Measurements from ENCODE around the gene STK10. TPM values are rescaled to one million over a fixed set of nuclear protein-coding genes. Genes with fewer than 3 reads are reported as not detected.

Gene STK10
- total RNA-seq, 4 donors from 2014 or later, result 5.4 to 18.3 (median 5.7) TPM

- Histone ChIP-seq H3K4me1 (peaks cover 19% of the 10 kb centered on the region in 2 donors), H3K9me3 (no peaks in the 10 kb centered on the region), H3K36me3 (no peaks in the 10 kb centered on the region), H3K27me3 (no peaks in the 10 kb centered on the region), H3K27ac (no peak overlapping the region), H3K4me3 (no peak overlapping the region)
- ATAC-seq, result no peak
- DNase-seq, result no peak
- TF ChIP-seq CTCF (IDR thresholded peaks at IDR 0.05 in 4 of 5, conservative IDR thresholded peaks at IDR 0.05 in 1 of 5) (no peak), POLR2A (IDR thresholded peaks at IDR 0.05) (no peak)
- in situ Hi-C loops (cut with MboI; ENCODE audit: low sequenced_read_pairs in 4 of 4), result no loop called here
- intact Hi-C loops (cut with DNase I; ENCODE audit: low total_unique reads), result no loop called here
These were observed 178.3 kb downstream of the STK10 start for GRCh38 chr5:172009536-172010270.

GRCh38 chr5:172008689-172009141, 179.3 kb downstream of the STK10 start:
- DNase-seq (no peak), ATAC-seq (no peak)
- no peak overlapping the region for H3K27ac ChIP-seq
- H3K4me1 ChIP-seq, result peaks cover 29% of the 10 kb centered on the region in 2 donors
- TF ChIP-seq POLR2A (IDR thresholded peaks at IDR 0.05) (no peak), CTCF (IDR thresholded peaks at IDR 0.05 in 4 of 5, conservative IDR thresholded peaks at IDR 0.05 in 1 of 5) (no peak)
- intact Hi-C loops (cut with DNase I; ENCODE audit: low total_unique reads), result no loop called here
- no peaks in the 10 kb centered on the region for H3K9me3 ChIP-seq
- in situ Hi-C loops (cut with MboI; ENCODE audit: low sequenced_read_pairs in 4 of 4), result no loop called here
- H3K4me3 ChIP-seq, result no peak overlapping the region
- H3K27me3 ChIP-seq, result no peaks in the 10 kb centered on the region
- no peaks in the 10 kb centered on the region for H3K36me3 ChIP-seq

GRCh38 chr5:172008111-172008455, 179.9 kb downstream of the STK10 start:
- DNase-seq (no peak), ATAC-seq (no peak)
- in situ Hi-C loops (cut with MboI; ENCODE audit: low sequenced_read_pairs in 4 of 4) (no loop called here), intact Hi-C loops (cut with DNase I; ENCODE audit: low total_unique reads) (no loop called here)
- Histone ChIP-seq H3K9me3 (no peaks in the 10 kb centered on the region), H3K27me3 (no peaks in the 10 kb centered on the region), H3K4me3 (no peak overlapping the region), H3K4me1 (peaks cover 35 to 36% of the 10 kb centered on the region in 2 donors), H3K36me3 (no peaks in the 10 kb centered on the region), H3K27ac (no peak overlapping the region)
- TF ChIP-seq CTCF (IDR thresholded peaks at IDR 0.05 in 4 of 5, conservative IDR thresholded peaks at IDR 0.05 in 1 of 5), result no peak
- TF ChIP-seq POLR2A (IDR thresholded peaks at IDR 0.05), result no peak

- H3K4me1 ChIP-seq, result peaks cover 39 to 42% of the 10 kb centered on the region in 2 donors
- in situ Hi-C loops (cut with MboI; ENCODE audit: low sequenced_read_pairs in 4 of 4), result no loop called here
These were observed 180.6 kb downstream of the STK10 start for GRCh38 chr5:172007175-172008110.

More at GRCh38 chr5:172007175-172008110, 180.6 kb downstream of the STK10 start:
- Histone ChIP-seq H3K27me3 (no peaks in the 10 kb centered on the region), H3K36me3 (no peaks in the 10 kb centered on the region), H3K4me3 (peak overlapping the region; percentile 80 to 99 (median 98)), H3K9me3 (no peaks in the 10 kb centered on the region), H3K27ac (peak overlapping the region; percentile 89 to 99 (median 94))
- TF ChIP-seq POLR2A (IDR thresholded peaks at IDR 0.05) (no peak), CTCF (IDR thresholded peaks at IDR 0.05 in 4 of 5, conservative IDR thresholded peaks at IDR 0.05 in 1 of 5) (no peak)
- no peak for DNase-seq
- intact Hi-C loops (cut with DNase I; ENCODE audit: low total_unique reads), result loop anchor here (2.0 kb wide), 2 partner anchors 275 to 621 kb away; partner anchors contain the start of genes NPM1 and UBTD2
- ATAC-seq, result peak in 1 of 2 donors; percentile 10
